Measurements from ENCODE around the gene TAF13.
"Not testable (repeated sequence)": the region's sequence is repeated elsewhere in the genome, so short reads cannot be mapped to it uniquely, and the experiment has no call there.

The TAF13 gene

DNA sequence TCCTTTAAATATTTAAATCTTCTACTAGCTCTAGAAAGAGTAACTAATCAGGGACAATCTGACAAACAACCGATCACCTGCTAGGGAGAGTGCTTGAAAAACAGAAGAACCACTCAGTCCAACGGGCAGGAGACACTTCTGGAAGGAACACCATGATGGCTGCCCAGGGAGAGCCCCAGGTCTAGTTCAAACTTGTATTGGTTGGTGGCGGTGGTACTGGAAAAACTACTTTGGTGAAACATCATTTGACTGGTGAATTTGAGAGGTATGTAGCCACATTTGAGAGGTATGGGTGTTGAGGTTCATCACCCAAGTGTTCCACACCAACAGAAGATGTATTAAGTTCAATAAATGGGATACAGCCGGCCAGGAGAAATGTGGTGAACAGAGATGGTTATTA, 29.1 kb downstream of the TAF13 start:
- no peak for DNase-seq (ENCODE audit: low read depth)

DNA sequence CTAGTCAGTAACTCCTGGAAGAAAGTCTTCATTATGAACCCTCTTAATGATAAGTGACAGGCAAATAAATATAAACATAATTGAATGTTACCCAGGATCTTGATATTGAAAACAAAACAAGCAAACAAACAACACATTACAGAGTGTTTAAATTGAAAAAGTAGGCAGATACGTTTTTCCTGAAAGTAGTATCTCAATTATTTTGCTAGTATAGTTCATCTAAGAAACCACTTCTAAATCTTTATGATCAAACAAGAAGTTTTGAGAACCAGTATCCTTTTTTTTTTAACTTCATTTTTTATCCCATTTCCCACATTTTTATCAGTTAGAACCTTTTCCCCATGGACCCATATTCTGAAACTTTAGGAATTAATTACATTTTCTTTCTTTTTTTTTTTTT, 30.2 kb downstream of the TAF13 start:
- no peak for DNase-seq (ENCODE audit: low read depth)

DNA sequence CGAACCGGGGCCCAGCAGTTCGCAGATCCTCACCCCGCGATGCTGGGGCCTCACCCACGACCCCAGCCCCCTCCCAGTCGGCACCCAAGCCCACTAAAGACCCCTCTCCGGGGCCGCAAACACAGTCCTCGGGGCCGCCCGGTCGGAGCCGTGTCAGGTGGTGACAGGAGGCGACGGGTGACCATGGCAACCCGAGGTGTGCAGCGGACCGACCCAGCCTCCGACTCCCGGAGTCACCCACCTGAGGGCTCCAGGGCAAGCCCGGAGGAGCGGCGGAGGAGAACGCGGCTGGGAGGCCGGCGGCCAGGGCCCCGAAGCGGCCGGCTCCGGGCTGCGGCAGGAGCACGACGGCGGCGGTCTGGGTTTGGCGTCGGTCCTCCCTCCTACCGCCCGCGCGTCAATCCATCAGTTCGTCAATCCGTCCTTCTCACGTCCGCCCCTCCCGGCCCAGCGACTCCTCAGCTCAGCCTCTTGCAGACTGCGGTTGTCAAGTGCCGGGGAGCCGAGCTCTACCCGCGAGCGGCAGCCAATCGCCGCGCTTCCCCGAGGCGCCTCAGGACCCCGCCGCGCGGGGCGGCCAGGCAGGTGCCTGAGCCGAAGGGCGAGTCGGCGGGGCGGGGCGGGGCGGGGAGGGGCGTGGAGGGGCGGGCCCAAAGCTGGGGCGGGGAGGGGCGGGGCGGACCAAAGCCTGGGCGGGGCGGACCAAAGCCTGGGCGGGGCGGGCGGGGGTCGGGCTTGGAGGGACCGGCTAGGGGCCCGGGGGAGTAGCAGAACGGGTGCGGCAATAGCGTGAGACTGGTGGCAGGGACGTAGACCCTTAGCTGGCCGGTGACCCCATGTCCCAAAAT, 34.0 kb downstream of the TAF13 start, which contains the start of gene WDR47:
TSS of gene WDR47 (minus strand) at position 482 of the 848 bp plus-strand sequence. CDS start 18,590 bp downstream, outside the sequence.
- DNase-seq (ENCODE audit: low read depth) = peak; percentile 78

DNA sequence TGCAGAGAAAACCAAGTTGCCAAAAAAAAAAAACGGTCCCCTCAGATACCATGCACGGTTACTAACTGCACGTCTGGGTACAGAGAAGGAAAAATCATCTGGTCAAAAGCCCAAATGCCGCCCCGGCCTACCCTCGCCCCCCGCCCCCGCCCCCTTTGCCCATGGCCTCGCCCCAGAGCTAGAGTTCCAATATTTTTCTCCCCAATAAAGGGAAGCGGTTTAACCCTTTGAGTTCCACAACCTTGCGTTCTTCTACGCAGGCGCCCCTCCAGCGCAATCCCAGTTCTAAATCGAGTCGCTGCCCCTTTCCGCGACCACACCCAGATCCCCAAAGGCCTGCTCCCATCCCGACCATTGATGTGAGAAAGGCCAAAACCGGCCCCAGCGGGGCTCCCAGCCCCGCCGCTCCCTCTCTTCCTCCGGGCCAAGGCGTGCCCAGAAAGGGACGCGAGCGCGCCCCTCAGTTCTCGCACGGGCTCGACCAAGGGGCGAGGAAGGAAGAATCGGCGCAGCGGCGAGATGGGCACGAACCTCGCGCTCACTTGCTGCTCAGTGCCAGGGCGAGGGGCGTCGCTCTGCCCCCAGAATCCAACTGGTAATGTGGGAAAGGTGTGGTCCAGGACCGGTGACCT, 34.7 kb downstream of the TAF13 start:
- no peak for DNase-seq (ENCODE audit: low read depth)

DNA sequence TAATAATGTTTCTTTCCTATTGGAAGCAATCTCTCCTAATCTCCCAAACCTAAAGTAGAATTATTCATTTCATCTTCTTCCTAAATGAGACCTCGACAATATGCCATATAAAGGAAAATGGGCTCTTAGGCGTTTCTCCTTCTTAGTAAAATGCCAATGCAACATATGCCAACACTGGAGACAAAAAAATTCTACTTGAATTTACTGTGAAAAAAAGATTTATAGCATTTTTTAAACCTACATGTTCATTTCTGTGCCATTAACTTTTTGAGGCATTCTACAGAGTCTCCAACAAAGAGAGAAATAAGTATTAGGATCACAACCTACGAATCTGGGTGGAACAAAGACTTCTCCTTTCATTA, 35.2 kb downstream of the TAF13 start:
- no peak for DNase-seq (ENCODE audit: low read depth)

DNA sequence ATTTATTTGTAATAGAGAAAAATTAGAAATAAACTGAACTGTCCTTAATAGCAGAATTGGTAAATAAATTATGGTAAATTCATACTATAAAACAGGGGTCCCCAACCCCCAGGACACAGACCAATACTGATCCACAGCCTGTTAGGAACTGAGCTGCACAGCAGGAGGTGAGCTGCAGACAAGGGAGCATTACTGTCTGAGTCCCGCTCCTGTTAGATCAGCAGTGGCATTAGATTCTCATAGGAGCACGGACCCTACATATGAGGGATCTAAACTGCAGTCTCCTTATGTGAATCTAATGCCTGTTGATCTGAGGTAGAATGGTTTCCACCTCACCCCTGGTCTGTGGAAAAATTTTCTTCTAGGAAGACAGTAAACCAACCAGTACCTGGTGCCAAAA, 41.4 kb downstream of the TAF13 start:
- DNase-seq (ENCODE audit: low read depth) = no peak

DNA sequence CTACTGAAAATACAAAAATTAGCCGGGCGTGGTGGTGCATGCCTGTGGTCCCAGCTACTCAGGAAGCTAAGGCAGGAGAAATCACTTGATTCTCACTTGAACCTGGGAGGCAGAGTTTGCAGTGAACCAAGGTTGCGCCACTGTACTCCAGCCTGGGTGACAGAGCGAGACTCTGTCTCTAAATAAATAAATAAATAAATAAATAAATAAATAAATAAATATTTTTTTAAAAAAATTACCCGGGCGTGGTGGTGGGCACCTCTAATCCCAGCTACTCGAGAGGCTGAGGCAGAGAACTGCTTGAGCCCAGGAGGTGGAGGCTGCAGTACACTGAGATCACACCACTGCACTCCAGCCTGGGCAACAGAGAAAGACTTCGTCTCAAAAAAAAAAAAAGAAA, 46.3 kb downstream of the TAF13 start:
- not testable (repeated sequence) for DNase-seq (ENCODE audit: low read depth)

DNA sequence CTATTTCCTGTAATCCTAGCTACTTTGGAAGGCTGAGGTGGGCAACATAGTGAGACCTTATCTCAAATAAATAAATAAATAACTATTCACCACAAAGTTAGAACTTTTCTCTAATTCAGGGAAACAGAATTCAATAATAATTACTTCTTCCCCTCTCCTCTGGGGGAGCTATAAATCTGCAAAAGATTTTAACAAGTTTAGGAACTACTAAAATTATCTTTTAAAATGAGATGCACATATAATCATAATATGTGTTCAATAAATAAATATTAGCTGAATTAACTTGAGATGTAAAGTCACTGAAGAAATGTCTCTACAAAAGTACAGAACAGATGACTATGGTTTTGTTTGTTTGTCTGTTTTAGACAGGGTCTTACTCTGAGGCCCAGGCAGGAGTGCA, 48.0 kb downstream of the TAF13 start:
- no peak for DNase-seq (ENCODE audit: low read depth)

DNA sequence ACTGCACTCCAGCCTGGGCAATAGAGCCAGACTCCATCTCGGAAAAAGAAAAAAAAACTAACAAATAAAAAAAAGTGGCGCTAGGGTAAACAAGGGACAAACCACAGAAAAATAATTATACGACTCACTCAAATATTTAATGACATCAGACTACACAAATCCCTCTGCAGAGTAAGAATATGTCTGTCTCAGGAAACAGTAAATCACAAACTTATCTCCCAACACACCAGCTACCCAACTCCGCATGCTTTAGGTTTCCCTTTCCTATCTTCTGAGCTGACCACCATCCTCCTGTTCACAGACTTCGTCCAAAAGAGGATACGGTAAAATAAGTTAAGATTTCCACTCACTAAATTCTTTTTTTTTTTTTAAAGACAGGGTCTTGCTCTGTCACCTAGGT, 50.1 kb downstream of the TAF13 start:
- DNase-seq (ENCODE audit: low read depth) = no peak

DNA sequence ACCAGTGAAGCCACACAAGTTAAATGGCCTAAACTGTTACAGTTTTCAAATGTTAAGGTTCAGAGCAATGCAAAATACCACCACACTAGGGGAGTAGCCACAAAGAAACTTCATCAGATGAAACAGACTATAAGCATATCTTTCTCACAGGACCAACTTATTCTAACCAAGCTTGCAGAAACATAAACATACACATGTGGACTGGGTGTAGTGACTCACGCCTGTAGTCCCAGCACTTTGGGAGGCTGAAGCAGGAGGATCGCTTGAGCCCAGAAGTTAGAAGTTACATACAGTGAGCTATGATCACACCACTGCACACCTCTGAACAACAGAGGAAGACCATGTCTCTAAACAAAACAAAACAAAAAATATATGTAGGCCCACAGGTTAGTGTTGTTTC, 51.2 kb downstream of the TAF13 start:
- no peak for DNase-seq (ENCODE audit: low read depth)

DNA sequence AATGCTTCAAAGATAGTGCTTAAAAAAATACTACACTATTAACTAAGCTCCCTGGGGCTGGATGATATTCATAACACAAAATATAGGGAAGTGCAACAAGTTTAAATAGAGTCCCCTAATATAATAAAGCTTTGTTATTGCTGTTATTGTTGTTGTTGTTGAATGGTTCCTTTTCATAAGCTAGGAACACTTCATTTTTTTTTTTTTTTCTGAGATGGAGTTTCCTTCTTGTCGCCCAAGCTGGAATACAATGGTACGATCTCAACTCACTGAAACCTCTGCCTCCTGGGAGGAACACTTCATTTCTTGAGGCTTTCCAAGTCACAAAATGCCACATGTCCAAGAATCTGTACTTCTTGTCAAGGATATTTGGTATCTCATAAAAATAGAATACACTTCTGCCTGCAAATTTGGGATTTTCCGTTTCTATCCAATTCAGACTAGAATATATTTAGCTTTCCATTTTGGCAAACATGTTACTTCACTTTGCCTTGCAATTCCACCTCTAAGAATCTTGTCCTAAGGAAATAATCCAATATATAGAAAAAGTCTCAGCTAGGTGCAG, 55.0 kb downstream of the TAF13 start:
- DNase-seq (ENCODE audit: low read depth) = no peak

DNA sequence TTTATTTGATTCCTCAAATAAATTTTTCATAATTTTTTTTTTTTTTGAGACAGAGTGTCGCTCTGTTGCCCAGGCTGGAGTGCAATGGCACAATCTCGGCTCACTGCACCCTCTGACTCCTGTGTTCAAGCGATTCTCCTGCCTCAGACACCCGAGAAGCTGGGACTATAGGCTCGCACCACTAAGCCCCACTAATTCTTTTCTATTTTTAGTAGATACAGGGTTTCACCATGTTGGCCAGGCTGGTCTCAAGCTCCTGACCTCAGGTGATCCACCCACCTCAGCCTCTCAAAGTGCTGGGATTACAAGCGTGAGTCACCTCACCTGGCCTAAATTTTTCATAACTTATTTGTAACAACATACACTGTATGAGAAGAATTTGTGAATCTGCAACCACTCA, 58.1 kb downstream of the TAF13 start:
- not testable (repeated sequence) for DNase-seq (ENCODE audit: low read depth)

DNA sequence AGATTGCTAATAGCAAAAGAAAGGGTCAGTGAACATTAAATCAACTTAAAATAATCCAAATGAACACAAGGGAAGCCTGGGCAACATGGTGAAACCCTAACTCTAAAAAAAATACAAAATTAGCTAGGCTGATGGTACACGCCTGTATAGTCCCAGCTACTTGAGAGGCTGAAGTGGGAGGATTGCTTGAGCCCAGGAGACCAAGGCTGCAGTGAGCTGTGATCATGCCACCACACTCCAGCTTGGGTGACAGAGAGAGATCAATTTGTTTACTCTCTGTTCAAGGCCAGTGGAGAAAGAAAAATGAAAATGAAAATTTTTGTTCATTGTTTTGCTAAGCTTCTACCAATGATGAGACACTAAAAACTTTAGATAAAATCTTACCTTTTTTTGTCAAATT, 58.7 kb downstream of the TAF13 start:
- DNase-seq (ENCODE audit: low read depth) = no peak

All from HS-5 (cell line).